ENCODE measurements around the gene MORC4.
A peak's percentile ranks its signal among the peaks of the same experiment; 100 is the strongest.
"Not testable (repeated sequence)": the region's sequence is repeated elsewhere in the genome, so short reads cannot be mapped to it uniquely, and the experiment has no call there.

MORC4 gene

GRCh38 chrX:106973433-106974149 lies 26.4 kb downstream of the MORC4 start:
- Histone ChIP-seq H4K20me1 (ENCODE audit: insufficient read depth, low read length) (no peaks in the 10 kb centered on the region), H3K27ac (ENCODE audit: low read length) (no peak overlapping the region), H3K4me1 (ENCODE audit: low read length) (no peaks in the 10 kb centered on the region), H3K4me2 (ENCODE audit: low read length) (no peak overlapping the region), H3K9me3 (ENCODE audit: insufficient read depth, low read length) (no peaks in the 10 kb centered on the region), H3K36me3 (replicated peaks; ENCODE audit: low read depth, low read length) (no peaks in the 10 kb centered on the region), H3K9ac (ENCODE audit: low read length) (no peak overlapping the region), H3K4me3 (ENCODE audit: low read length) (no peak overlapping the region), H2AFZ (ENCODE audit: low read depth, low read length) (no peak overlapping the region), H3K27me3 (ENCODE audit: low read depth, low read length) (no peaks in the 10 kb centered on the region), H3K79me2 (ENCODE audit: low read length) (no peaks in the 10 kb centered on the region)
- TF ChIP-seq EZH2phosphoT487 (IDR thresholded peaks at IDR 0.05; ENCODE audit: low read depth) = no peak
- TF ChIP-seq, protein P1, sequence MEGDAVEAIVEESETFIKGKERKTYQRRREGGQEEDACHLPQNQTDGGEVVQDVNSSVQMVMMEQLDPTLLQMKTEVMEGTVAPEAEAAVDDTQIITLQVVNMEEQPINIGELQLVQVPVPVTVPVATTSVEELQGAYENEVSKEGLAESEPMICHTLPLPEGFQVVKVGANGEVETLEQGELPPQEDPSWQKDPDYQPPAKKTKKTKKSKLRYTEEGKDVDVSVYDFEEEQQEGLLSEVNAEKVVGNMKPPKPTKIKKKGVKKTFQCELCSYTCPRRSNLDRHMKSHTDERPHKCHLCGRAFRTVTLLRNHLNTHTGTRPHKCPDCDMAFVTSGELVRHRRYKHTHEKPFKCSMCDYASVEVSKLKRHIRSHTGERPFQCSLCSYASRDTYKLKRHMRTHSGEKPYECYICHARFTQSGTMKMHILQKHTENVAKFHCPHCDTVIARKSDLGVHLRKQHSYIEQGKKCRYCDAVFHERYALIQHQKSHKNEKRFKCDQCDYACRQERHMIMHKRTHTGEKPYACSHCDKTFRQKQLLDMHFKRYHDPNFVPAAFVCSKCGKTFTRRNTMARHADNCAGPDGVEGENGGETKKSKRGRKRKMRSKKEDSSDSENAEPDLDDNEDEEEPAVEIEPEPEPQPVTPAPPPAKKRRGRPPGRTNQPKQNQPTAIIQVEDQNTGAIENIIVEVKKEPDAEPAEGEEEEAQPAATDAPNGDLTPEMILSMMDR (IDR thresholded peaks at IDR 0.05; ENCODE audit: low read depth, low read length) = no peak

DNA sequence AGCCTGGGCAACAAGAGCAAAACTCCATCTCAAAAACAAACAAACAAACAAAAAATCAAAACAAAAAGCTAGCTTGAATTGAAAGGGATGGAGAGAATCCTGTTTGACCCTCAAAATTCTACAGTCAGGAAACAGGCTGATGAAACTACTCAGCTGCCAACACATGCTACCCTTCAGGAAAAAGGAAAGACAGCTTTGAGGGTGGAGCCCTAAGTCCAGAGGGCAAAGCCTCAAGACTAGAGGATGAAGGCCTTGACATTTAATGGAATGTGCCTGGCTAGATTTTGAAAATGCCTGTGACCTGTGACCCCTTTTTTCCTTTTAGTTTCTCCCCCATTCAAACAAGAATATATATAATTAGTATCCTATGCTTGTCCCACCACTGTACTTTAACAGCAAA lies 27.1 kb downstream of the MORC4 start:
- Histone ChIP-seq H4K20me1 (ENCODE audit: insufficient read depth, low read length) (no peaks in the 10 kb centered on the region), H3K9me3 (ENCODE audit: insufficient read depth, low read length) (no peaks in the 10 kb centered on the region), H3K79me2 (ENCODE audit: low read length) (no peaks in the 10 kb centered on the region), H3K4me3 (ENCODE audit: low read length) (no peak overlapping the region), H3K36me3 (replicated peaks; ENCODE audit: low read depth, low read length) (no peaks in the 10 kb centered on the region), H3K9ac (ENCODE audit: low read length) (no peak overlapping the region), H3K4me1 (ENCODE audit: low read length) (no peaks in the 10 kb centered on the region), H2AFZ (ENCODE audit: low read depth, low read length) (no peak overlapping the region), H3K27ac (ENCODE audit: low read length) (no peak overlapping the region), H3K4me2 (ENCODE audit: low read length) (no peak overlapping the region), H3K27me3 (ENCODE audit: low read depth, low read length) (no peaks in the 10 kb centered on the region)
- no peak for TF ChIP-seq EZH2phosphoT487 (IDR thresholded peaks at IDR 0.05; ENCODE audit: low read depth)

GRCh38 chrX:106966547-106966946 lies 33.5 kb downstream of the MORC4 start:
- H3K9ac ChIP-seq (ENCODE audit: low read length); H3K27ac ChIP-seq (ENCODE audit: low read length); H2AFZ ChIP-seq (ENCODE audit: low read depth, low read length); H4K20me1 ChIP-seq (ENCODE audit: insufficient read depth, low read length); H3K79me2 ChIP-seq (ENCODE audit: low read length); H3K27me3 ChIP-seq (ENCODE audit: low read depth, low read length); H3K4me1 ChIP-seq (ENCODE audit: low read length); H3K9me3 ChIP-seq (ENCODE audit: insufficient read depth, low read length); H3K4me3 ChIP-seq (ENCODE audit: low read length); H3K36me3 ChIP-seq (replicated peaks; ENCODE audit: low read depth, low read length): not testable (repeated sequence)
- H3K4me2 ChIP-seq (ENCODE audit: low read length) = peak overlapping the region; percentile 24; the same call in 1 of the 2 replicates

GRCh38 chrX:106964290-106964689 lies 35.7 kb downstream of the MORC4 start:
- H3K4me2 ChIP-seq (ENCODE audit: low read length) = no peak overlapping the region
- no peaks in the 10 kb centered on the region for H3K27me3 ChIP-seq (ENCODE audit: low read depth, low read length)
- no peak for TF ChIP-seq EZH2phosphoT487 (IDR thresholded peaks at IDR 0.05; ENCODE audit: low read depth)
- TF ChIP-seq, protein P1 (IDR thresholded peaks at IDR 0.05; ENCODE audit: low read depth, low read length) = no peak

GRCh38 chrX:106963111-106963510 lies 36.9 kb downstream of the MORC4 start:
- no peak overlapping the region for H3K9ac ChIP-seq (ENCODE audit: low read length)
- no peaks in the 10 kb centered on the region for H3K9me3 ChIP-seq (ENCODE audit: insufficient read depth, low read length)
- H3K4me2 ChIP-seq (ENCODE audit: low read length) = no peak overlapping the region
- H3K4me1 ChIP-seq (ENCODE audit: low read length) = no peaks in the 10 kb centered on the region
- no peak overlapping the region for H3K4me3 ChIP-seq (ENCODE audit: low read length)
- H3K79me2 ChIP-seq (ENCODE audit: low read length) = no peaks in the 10 kb centered on the region
- no peaks in the 10 kb centered on the region for H3K27me3 ChIP-seq (ENCODE audit: low read depth, low read length)
- H4K20me1 ChIP-seq (ENCODE audit: insufficient read depth, low read length) = no peaks in the 10 kb centered on the region
- H2AFZ ChIP-seq (ENCODE audit: low read depth, low read length) = no peak overlapping the region
- no peaks in the 10 kb centered on the region for H3K36me3 ChIP-seq (replicated peaks; ENCODE audit: low read depth, low read length)
- no peak overlapping the region for H3K27ac ChIP-seq (ENCODE audit: low read length)
- TF ChIP-seq, protein P1 (IDR thresholded peaks at IDR 0.05; ENCODE audit: low read depth, low read length) = no peak
- no peak for TF ChIP-seq EZH2phosphoT487 (IDR thresholded peaks at IDR 0.05; ENCODE audit: low read depth)

More at GRCh38 chrX:106964290-106964689, 35.7 kb downstream of the MORC4 start:
- Histone ChIP-seq H3K79me2 (ENCODE audit: low read length) (no peaks in the 10 kb centered on the region), H3K36me3 (replicated peaks; ENCODE audit: low read depth, low read length) (no peaks in the 10 kb centered on the region), H2AFZ (ENCODE audit: low read depth, low read length) (no peak overlapping the region), H3K9ac (ENCODE audit: low read length) (no peak overlapping the region), H3K4me3 (ENCODE audit: low read length) (no peak overlapping the region), H3K9me3 (ENCODE audit: insufficient read depth, low read length) (no peaks in the 10 kb centered on the region), H4K20me1 (ENCODE audit: insufficient read depth, low read length) (no peaks in the 10 kb centered on the region), H3K4me1 (ENCODE audit: low read length) (no peaks in the 10 kb centered on the region), H3K27ac (ENCODE audit: low read length) (no peak overlapping the region)

Measured in OCI-LY3 (cell line).